Activated CD8-positive, alpha-beta memory T cell treated with anti-CD3 and anti-CD28 coated beads, Interleukin-2, amount 50 U/mL, for 1 hour (primary cell): ENCODE measurements around the gene MSI2.

Experiments used
- DNase-seq: peaks from one replicate; pipeline ENCODE4 v3.0.0-alpha.2; 2020; ENCODE audit errors: extremely low read depth

Gene MSI2

DNA sequence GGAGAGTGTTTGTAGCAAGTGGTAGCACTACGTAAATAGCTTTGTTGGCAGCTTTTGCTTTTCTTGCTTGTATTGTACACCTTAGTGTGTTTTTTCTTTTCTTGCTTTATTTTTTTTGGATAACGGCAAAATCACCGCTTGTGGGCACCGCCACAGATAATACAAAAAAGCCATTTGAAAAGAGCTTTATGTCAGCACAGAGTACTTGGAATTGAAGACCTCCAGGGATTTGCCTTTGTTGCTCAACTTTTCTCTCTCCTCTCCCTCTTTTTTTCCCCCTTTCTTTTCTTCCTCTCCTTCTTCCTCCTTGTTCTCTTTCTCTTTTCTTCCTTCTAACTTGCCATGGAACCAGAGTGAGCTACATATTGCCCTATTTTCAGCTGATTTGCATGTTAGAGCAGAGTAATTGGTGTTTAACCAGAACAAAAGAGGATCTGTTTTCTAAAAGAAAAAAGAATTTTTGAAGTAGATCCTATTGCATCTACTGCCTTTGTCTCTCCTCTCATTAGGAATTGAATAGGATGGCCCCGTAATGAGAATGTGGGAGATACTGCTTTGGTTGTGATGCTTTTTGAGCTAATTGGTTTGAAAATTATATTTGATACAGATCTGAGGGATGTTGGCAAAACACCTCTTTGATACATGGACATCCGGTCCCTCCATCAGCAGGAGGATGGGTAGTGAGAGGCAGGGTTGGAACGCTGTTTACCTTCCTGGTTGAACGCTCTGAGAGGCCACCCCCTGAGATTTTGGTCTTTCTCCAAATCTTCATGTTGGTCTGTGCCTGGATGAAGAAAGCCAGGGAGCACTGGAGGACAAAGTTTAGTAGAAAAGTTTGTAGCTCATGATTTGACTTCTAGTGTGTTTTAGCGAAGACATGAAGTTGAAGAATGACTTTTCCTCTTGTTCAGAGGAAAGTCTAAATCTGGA lies 85.6 kb downstream of the MSI2 start:
- DNase-seq = no peak

DNA sequence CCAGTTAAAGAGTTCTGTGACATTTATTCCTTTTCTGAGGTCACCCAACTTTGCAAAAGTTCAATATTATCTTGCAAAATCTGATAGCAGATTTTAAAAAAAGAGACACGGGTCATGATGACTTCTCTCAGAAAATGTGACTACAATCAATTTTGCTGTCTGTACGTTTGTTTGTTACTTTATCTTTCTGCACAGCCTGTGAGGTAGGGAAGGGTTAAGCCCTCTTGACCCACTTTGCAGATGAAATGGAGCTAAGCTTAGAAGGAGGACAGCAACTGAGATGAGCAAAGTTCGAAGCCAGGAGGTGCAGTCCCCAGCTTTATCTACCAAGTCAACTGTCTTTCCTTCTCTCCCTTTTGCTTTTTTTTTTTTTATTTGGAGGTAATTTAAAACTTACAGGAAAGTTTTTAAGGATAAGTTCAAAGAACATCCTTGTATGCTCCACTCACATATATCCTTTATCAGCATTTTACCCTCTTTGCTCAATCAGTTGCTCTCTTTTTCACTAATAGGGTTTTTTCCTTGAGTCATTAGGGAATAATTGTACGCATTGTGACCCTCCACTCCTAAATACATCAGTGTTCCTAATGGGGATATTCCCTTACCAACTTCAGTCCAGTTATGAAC lies 86.8 kb downstream of the MSI2 start:
- no peak for DNase-seq

DNA sequence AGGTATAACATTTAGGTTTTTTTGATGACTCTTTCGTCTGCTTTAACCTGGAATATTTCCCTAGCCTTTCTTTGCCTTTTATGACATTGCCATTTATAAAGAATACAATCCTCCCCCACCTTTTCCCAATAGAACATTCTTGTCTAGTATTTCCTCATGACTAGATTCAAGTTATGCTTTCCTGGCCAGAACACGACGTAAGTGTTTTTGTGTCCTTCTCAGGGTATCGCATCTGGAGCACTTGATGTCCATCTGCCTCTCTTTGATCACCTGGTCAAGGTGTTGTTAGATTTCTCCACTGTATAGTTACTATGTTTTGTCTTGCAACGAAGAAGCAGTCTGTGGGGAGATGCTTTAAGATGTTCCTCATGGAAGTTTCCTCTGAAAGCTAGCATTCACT lies 87.4 kb downstream of the MSI2 start:
- DNase-seq = no peak

DNA sequence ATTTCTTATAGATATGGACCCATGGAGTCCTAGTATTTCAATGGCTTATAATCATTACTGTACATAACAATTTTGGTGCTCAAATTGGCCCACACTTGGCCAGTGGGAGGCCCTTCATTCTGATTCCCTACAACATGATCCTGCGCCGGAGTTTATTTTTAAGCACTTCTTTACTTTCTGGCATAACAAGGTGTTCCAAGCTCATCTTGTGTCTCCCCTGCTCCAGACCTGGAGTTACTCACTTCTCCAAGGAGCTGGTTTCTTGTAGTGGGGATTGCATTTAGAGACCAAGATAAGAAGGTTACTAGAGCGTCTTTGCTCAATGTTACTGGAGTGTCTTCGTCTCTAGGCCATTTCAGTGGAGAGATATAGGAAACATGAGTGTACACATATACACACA lies 87.9 kb downstream of the MSI2 start:
- no peak for DNase-seq

DNA sequence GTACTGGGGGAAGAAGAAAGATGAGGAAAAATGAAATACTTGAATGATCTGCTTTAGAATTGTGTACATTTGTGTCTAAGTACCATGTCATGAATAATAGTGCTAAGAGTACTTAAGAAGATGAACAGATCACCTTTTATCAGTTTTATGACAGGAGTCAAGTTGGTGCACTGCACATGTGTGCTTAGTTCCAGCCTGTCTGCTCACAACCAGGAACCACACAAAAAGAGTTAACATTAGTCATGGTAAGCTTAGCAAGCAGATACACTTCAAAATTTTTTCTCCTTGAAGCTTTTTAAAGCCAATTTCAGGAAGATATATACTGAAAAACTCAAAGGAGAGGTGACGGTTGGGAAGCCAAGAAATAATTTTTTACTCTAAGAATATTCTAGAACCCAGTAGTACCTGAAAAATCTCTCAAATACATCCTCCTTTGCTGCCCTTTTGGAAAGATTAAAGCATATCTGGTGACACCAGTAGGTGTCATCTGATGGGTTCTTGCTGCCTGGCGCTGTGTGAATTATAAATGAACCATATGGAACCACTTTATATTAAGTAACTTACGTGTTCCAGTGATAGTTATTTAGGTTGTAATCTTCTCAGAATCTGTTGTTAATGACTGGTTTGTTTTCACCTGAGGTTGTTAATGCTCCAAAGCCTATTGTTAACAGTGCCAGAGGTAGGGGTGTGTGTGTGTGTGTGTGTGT lies 93.4 kb downstream of the MSI2 start:
- DNase-seq = no peak

DNA sequence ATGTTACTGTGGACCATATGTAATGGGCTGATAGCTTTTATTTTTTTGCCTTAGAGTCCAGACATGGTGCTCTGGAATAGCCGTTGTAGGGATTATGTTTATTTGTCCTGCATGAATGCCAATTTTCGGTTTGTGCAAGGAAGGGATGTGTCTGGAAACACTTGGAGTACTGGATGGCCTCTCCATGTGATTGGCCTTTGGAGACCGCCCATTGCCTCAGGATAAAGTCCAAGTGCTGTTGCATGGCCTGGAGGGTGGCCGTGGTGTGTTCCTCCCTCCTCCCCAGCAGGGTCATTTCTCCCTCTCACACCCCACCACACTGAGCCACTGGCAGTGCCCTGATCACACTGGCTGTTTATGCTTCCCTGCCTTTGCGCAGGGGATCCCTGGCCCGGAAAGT lies 93.9 kb downstream of the MSI2 start:
- no peak for DNase-seq

DNA sequence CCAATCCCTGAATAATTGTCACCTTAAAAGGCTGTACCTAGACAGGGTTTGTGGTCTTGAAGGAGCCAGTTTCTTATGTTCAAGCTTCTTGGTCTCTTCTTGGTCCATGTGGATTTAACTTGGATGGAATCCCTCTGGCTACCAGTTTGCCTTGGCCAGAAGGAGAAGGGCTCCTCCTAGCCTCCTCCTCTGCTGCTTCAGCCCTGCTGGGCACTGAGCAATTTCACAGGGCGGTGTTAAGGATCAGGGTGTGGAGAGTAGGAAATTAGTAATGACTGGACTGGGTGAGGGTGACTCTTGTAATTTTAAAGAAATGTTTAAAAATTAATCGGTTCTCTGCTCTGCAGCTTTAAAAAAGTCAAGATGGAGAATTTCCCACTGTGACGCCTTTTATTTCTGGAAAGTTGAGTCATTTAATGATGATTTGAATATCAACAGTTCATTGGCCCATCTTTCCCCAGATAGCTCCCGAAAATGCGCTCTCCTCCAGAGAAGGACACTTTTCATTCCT lies 96.4 kb downstream of the MSI2 start:
- DNase-seq = no peak

DNA sequence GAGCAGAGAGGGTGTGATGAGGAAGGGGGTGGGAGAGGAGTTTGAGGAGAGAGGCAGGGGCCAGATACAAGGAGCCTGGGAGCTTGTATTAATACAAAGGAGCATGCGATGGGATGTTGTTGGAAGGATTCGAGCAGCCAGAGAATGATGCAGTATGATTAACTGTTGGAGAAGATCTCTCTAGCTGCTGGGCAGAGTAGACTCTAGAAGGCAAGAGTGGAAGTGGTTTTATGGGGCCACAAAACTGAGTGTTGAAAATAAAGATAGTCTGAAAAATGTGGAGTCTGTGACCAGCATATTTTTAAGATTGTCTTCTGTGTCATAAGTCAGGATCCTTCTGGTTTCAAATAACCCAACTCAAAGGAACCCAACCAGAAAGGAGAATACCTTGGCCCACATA lies 98.3 kb downstream of the MSI2 start:
- DNase-seq = no peak

DNA sequence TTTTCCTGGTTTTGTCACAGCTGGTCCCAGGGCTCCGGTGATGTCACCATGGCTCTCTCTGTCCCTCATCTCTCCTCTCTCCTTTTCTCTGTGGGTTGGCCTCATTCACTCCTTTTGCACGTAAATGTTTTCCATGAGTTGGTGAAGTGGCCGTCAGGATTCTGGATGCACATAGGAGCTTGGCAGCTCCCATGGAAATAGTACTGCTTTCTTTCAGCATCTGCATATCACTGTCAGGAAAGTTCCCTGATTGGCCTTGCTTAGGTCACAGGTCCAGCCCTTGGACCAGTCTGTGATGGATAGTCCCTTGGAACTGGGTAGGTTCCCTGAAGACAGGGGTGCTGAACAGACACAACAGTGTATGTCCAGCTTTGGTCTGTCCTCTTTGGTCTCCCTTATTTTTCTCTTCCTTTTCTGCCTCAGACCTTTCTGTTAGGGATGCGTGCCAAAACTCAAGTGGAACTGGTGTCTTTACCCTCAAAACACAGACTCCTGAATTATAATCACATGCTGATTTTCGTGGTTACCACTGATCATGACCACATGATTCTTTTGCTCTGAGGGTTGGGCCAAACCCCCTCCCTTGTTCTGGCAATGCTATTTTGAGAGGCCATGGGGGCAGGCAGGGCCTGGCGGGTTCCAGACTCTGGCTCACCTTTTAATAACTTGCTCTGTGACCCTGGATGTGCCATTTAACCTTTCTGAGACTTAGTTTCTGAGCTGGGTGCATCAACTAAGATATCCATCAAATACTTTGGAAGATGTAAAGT lies 99.0 kb downstream of the MSI2 start:
- no peak for DNase-seq

DNA sequence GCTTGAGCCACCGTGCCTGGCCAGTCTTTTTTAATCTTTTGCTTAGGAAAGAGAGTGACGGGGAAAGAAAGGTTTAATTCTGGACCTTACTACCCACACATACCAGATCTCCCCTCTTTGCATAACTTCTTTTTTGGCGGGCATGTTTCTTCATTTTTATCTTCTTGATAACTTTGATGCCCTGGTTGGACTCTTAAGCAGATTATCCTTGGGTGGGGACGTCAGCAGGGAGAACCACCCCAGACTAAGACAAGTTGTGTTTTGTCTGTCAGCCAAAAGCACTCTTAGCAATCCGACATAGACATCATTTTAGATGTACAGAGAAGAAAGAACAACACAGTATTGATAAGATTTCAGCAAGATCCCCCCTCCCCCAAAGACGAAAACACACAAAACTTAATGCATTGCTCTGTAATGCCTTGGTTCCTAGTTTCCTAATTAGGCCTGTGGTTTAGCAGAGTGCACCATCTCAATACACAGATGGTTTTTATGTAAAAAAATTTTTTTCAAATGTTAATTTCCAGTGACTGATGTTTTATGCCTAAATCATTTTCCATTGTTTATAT lies 99.9 kb downstream of the MSI2 start:
- DNase-seq = no peak

DNA sequence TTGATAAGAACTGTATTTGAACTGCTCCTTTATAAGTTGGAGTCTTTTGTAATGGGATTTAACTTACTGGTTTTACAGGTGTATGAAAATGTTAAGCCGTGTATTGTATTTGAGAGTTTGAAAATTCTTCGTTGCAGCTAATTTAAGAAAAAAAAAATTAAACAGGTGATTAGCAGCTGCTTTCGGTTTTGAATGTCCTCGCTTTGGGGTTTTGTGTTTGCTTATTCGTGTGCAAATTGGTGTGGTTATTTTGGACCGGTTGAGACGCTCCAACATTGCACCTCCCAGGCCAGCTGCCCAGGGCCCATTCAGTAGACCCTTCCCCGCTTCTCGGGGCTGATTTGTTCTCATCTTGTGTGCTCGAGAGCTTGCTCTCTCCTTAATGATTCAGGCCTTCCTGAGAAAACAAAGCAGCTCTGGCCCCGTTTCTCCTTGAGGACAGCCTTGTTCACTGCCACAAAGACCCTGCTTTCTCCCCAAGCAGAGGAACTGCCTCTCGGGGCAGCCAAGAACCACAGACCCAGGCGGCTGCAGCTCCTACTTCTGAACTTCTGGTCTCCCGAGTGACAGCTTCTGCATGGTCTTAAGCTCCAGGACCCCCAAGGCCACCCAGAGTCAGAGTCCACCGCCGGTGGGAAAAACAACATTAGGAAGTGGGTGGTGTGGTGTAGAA lies 100.5 kb downstream of the MSI2 start:
- no peak for DNase-seq

DNA sequence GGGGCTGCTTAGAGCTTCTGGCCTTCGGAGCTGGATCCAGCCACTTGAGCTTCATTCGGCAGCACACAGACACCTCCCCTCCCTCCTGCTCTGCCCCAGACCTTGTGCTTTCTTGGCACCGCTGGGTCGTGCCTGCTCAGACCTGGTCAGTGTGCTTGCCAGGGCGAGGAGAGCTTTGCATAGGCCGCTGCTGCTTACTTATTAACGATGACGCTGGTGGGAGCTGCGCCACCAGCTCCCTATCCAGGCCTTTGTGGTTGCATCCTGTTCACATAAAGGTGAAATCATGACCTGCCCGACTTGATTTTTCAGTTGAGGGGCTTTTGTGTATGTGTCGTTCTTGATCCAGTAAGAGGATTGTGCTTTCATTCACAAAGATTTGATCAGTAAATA lies 101.1 kb downstream of the MSI2 start:
- DNase-seq = no peak

DNA sequence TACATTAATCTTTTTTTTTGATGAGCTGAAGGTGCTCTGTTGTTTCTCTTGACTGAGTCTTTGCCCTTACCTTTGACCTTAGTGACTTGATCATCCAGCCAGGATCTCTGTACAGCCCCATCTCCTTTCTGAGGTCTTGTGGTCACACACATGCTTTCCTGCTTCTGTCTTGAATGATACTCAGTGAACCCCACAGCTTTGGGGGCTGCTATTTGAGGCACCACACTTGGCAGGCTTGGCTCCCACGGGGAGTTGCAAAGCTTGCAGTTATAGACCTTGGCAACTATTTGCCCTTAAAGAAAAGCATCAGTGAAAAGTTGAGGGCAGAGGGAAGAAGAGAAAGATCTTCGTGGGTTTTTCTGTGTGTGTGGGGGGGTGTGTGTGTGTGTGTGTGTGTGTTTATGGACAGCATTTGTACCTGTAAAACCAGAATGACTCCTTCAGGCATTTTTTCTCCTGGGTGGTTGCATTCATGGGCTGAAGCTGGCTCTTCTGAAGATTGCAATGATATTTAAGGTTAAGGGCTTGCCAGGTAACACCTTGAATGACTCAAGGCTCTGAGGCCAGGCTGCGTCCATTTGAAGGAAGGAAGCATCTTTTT lies 101.6 kb downstream of the MSI2 start:
- no peak for DNase-seq

DNA sequence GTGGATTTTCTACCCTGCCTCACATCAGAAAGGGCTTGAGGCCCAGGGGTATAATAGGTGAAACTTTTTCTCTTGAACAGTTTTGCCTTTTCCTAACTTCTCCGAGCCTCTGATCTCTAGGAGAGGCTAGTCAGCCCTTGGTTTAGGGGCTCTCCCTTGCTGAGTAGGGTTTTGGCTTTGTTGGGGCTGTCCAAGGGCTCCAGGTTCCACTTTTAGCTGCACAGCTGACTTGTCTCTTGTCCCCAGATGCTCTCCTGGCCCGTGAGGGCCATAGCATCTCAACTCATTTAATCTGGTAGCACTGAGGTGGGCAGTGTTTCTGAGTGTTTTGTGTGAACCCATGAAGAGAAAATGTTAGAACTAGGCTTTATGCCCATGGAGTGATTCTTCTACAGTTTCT lies 103.9 kb downstream of the MSI2 start:
- DNase-seq = no peak

DNA sequence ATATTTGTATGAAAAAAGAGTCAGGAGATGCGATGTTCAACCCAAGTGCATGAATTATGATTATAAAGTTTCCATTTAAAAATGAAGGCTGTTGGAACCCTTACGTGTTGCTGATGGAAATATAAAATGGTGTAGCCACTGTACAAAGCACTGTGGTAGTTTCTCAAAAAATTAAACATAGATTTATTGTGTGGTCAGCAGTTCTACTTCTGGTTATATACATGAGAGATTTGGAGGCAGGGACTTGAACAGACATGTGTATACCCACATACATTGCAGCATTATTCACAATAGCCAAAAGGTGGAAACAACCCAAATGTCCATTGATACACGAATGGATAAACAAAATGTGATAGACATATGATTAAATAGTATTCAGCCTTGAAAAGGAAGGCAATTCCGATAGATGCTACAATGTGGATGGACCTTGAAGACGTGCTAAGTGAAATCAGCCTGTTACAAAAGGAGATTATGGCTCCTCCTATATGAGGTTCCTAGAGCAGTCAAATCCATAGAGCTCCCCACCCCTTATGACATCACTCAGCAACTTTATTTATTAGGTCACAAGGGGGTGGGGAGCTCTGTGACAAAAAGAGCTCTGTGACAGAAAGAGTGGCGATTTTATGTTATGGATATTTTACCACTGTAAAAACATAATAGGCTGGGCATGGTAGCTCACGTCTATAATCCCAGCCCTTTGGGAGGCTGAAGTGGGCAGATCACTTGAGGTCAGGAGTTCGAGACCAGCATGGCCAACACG lies 106.7 kb downstream of the MSI2 start:
- no peak for DNase-seq

DNA sequence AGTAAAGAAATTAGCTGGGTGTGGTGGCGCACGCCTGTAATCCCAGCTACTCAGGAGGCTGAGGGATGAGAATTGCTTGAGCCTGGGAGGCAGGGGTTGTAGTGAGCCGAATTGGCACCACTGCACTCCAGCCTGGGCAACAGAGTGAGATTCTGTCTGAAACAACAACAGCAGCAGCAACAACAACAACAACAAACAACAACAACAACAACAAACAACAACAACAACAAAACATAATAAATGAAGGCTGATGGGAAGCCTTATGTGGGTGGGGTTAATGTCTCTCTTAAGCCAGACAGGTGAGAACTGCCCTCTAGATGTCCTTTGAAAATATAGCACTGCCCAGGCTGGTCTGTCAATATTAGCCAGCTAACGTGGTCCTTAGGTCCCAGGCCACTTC lies 107.3 kb downstream of the MSI2 start:
- no peak for DNase-seq

DNA sequence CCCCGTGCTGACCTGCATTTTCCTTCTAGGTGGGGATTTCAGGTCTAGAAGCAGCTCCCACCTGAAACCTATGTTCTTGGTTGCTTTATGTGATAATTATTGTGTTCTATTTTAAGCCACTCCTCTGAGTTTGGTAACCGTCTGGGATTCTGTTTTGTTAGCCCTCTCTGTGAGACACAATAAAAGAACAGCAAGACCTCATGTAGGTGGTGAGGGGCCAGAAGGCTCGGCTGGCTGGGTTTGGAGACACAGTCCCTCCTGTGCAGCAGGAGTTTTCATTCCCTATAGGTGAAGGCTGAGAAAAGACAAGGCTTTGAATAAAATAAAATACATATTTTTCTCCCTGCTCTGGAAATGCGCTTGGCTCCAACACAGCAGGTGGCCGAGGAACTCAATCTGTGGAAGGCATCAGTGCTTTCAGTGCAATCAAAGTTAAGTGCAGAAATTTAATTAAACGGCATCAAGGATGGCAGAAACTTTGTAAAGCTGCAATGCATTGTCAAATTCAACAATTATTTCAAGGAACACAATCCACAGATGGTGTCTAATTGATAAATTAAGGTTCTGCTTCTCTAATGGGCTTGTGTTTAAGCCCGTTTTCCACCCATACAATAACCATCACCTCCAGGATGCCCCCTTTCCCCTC lies 107.8 kb downstream of the MSI2 start:
- no peak for DNase-seq

DNA sequence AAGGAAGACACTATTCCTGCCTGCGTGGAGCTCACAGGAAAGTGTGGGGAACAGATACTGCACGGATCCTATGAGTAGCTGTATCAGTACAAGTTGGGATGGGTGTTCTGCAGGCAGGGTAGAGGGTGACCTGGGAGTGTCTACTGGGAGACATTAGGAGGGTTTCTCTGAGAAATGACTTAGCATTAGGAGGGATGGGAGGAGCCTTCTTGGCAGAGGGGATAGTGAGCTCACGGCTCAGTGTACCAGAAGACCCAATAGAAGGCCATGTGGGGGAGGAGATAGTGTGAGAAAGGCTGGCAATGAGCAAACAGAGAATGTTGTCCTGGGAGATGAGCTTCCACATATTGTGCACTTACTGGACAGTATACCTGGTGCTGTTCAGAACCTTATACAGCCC lies 109.1 kb downstream of the MSI2 start:
- DNase-seq = no peak

DNA sequence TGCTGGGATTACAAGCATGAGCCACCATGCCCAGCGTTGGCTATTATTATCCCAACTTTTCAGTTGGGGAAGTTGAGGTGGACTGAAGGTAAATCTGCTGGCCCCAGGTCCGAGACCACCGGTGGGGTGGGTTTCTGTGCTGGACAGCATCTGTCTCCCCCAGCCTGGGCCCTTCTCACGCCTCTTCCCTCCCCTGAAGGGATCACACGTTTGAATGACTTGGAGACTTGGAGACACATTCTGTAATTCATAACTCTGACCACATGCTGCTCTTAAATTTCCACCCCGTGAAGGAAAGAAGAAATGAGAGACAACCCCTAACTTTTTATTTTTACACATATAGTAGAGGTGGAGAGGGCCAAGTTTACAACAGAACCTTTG lies 109.8 kb downstream of the MSI2 start:
- no peak for DNase-seq
